T-helper 1 cell treated with Interleukin-12 subunit alpha and Interleukin-12 subunit beta and Interleukin-4 antibody, amounts not matched to agents 30 μg/mL and 1 μg/mL, for 36 hours (primary cell): ENCODE results near the gene CEACAM6.

Experiments
- H3K27ac Mint-ChIP-seq: one replicate; pipeline ENCODE4 v1.8.0; 2021; ENCODE audit warnings: mild to moderate bottlenecking, mixed read lengths
- H3K27me3 Mint-ChIP-seq: one replicate; pipeline ENCODE4 v1.8.0; 2021; ENCODE audit warnings: low read depth, mixed read lengths
- H3K36me3 Mint-ChIP-seq: one replicate; pipeline ENCODE4 v1.8.0; 2021; ENCODE audit warnings: low read depth, mixed read lengths
- H3K4me1 Mint-ChIP-seq: one replicate; pipeline ENCODE4 v1.8.0; 2021; ENCODE audit warnings: low read depth, mixed read lengths
- H3K4me3 Mint-ChIP-seq: one replicate; pipeline ENCODE4 v1.8.0; 2021; ENCODE audit warnings: mild to moderate bottlenecking, moderate library complexity, mixed read lengths
- H3K9me3 Mint-ChIP-seq: one replicate; pipeline ENCODE4 v1.8.0; 2021; ENCODE audit warnings: mixed read lengths

CEACAM6 gene

GRCh38 chr19:41796901-41797300 lies 41.6 kb downstream of the CEACAM6 start:
- no peaks in the 10 kb centered on the region for H3K9me3 Mint-ChIP-seq
- H3K36me3 Mint-ChIP-seq, result no peaks in the 10 kb centered on the region
- H3K27ac Mint-ChIP-seq, result no peak overlapping the region
- H3K4me1 Mint-ChIP-seq, result peaks cover 13% of the 10 kb centered on the region
- H3K27me3 Mint-ChIP-seq, result peaks cover 28% of the 10 kb centered on the region
- H3K4me3 Mint-ChIP-seq, result no peak overlapping the region

GRCh38 chr19:41799444-41800000 lies 44.2 kb downstream of the CEACAM6 start:
- Mint-ChIP-seq H3K9me3 (no peaks in the 10 kb centered on the region), H3K27ac (no peak overlapping the region), H3K4me3 (no peak overlapping the region), H3K36me3 (no peaks in the 10 kb centered on the region), H3K4me1 (peaks cover 27% of the 10 kb centered on the region), H3K27me3 (peaks cover 9% of the 10 kb centered on the region)

DNA sequence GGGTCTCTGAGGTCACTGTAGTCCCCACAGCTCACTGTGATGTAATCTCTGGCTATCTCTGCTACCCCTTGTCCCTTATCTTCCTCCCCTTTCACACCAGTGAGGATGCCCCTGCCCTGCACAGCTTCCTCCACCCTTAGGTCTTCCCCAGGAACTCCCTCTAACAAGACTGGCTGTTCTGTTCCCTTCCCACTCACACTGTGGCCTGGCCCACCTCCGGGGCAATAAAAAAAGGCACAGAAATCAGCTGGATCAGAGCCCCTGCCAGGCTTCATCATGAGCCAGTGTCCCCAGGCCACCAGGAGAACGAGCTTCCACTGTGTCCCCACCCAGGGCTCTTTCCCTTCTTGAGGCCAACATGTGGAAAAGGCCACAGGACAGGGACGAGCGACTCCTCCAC lies 45.7 kb downstream of the CEACAM6 start:
- Mint-ChIP-seq H3K4me3 (no peak overlapping the region), H3K36me3 (no peaks in the 10 kb centered on the region), H3K27ac (no peak overlapping the region), H3K27me3 (peaks cover 3% of the 10 kb centered on the region), H3K9me3 (no peaks in the 10 kb centered on the region), H3K4me1 (peaks cover 31% of the 10 kb centered on the region)

- Mint-ChIP-seq H3K4me3 (no peak overlapping the region), H3K9me3 (no peaks in the 10 kb centered on the region), H3K27me3 (no peaks in the 10 kb centered on the region), H3K4me1 (peaks cover 34% of the 10 kb centered on the region), H3K36me3 (no peaks in the 10 kb centered on the region), H3K27ac (peak overlapping the region; percentile 46)
Observed at GRCh38 chr19:41801792-41802211, 46.5 kb downstream of the CEACAM6 start.

DNA sequence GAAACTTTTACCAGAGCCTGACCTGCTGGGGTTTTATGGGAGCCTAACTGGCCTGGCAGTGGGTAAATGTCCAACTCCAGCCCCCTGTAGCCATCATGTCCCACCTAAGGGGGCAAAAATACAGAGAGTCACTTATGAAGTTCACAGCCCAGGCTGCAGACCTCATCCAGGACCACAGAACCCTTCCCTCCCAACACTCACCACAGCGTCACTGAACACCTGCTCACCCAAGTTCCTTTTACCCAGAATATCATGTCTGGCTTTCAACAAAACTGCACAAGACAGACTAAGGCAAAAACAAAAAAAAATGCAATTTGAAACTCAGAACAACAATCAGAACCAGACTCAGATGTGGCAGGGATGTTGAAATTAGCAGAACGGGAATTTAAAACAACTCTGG lies 47.4 kb downstream of the CEACAM6 start:
- H3K36me3 Mint-ChIP-seq, result no peaks in the 10 kb centered on the region
- H3K4me1 Mint-ChIP-seq, result peaks cover 34% of the 10 kb centered on the region
- H3K4me3 Mint-ChIP-seq, result peak overlapping the region; percentile 11
- no peaks in the 10 kb centered on the region for H3K27me3 Mint-ChIP-seq
- no peaks in the 10 kb centered on the region for H3K9me3 Mint-ChIP-seq
- peak overlapping the region; percentile 65 for H3K27ac Mint-ChIP-seq

GRCh38 chr19:41804336-41804735 lies 49.0 kb downstream of the CEACAM6 start:
- peak overlapping the region; percentile 73 for H3K27ac Mint-ChIP-seq
- H3K27me3 Mint-ChIP-seq, result no peaks in the 10 kb centered on the region
- peaks cover 38% of the 10 kb centered on the region for H3K4me1 Mint-ChIP-seq
- no peaks in the 10 kb centered on the region for H3K36me3 Mint-ChIP-seq
- H3K4me3 Mint-ChIP-seq, result no peak overlapping the region
- H3K9me3 Mint-ChIP-seq, result no peaks in the 10 kb centered on the region

- Mint-ChIP-seq H3K27me3 (no peaks in the 10 kb centered on the region), H3K27ac (no peak overlapping the region), H3K4me1 (peaks cover 34% of the 10 kb centered on the region), H3K9me3 (no peaks in the 10 kb centered on the region), H3K36me3 (no peaks in the 10 kb centered on the region), H3K4me3 (no peak overlapping the region)
Observed at GRCh38 chr19:41807176-41807575, 51.8 kb downstream of the CEACAM6 start.

- Mint-ChIP-seq H3K4me3 (no peak overlapping the region), H3K27me3 (no peaks in the 10 kb centered on the region), H3K4me1 (peaks cover 27% of the 10 kb centered on the region), H3K27ac (no peak overlapping the region), H3K9me3 (no peaks in the 10 kb centered on the region), H3K36me3 (no peaks in the 10 kb centered on the region)
Observed at GRCh38 chr19:41808663-41809566, 53.6 kb downstream of the CEACAM6 start.

GRCh38 chr19:41810301-41810700 lies 55.0 kb downstream of the CEACAM6 start:
- H3K27ac Mint-ChIP-seq, result no peak overlapping the region
- H3K4me3 Mint-ChIP-seq, result no peak overlapping the region
- H3K4me1 Mint-ChIP-seq, result peaks cover 25% of the 10 kb centered on the region
- no peaks in the 10 kb centered on the region for H3K9me3 Mint-ChIP-seq
- H3K27me3 Mint-ChIP-seq, result no peaks in the 10 kb centered on the region
- no peaks in the 10 kb centered on the region for H3K36me3 Mint-ChIP-seq

- Mint-ChIP-seq H3K4me3 (no peak overlapping the region), H3K36me3 (no peaks in the 10 kb centered on the region), H3K27me3 (no peaks in the 10 kb centered on the region), H3K4me1 (peaks cover 20% of the 10 kb centered on the region), H3K27ac (no peak overlapping the region), H3K9me3 (no peaks in the 10 kb centered on the region)
Observed at GRCh38 chr19:41811036-41811435, 55.7 kb downstream of the CEACAM6 start.

- Mint-ChIP-seq H3K27me3 (no peaks in the 10 kb centered on the region), H3K36me3 (no peaks in the 10 kb centered on the region), H3K4me1 (peaks cover 18% of the 10 kb centered on the region), H3K9me3 (no peaks in the 10 kb centered on the region), H3K27ac (no peak overlapping the region), H3K4me3 (no peak overlapping the region)
Observed at GRCh38 chr19:41811981-41812380, 56.7 kb downstream of the CEACAM6 start.

- Mint-ChIP-seq H3K27ac (no peak overlapping the region), H3K4me1 (peaks cover 13% of the 10 kb centered on the region), H3K27me3 (peaks cover 2% of the 10 kb centered on the region), H3K4me3 (no peak overlapping the region), H3K36me3 (no peaks in the 10 kb centered on the region), H3K9me3 (no peaks in the 10 kb centered on the region)
Observed at GRCh38 chr19:41813911-41814310, 58.6 kb downstream of the CEACAM6 start.

GRCh38 chr19:41815301-41815700 lies 60.0 kb downstream of the CEACAM6 start:
- Mint-ChIP-seq H3K36me3 (no peaks in the 10 kb centered on the region), H3K27me3 (peaks cover 5% of the 10 kb centered on the region), H3K4me1 (peaks cover 13% of the 10 kb centered on the region), H3K9me3 (no peaks in the 10 kb centered on the region), H3K4me3 (no peak overlapping the region), H3K27ac (no peak overlapping the region)

DNA sequence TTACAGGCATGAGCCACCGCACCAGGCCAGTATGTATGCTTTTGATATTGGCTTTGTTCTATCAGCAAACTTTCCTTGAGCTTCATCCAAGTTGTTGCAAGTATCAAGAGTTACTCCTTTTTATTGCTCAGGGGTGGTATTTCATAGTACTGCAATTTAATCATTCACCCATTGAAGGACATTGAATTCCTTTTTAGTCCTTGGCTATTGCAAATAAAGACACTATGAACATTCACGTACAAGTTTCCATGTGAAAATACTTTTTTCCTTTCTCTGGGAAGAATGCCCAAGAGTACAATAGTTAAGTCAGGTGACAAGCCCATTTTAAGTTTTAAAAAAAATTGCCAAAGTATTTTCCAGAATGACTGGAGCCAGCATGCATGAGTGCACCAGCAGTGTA lies 61.4 kb downstream of the CEACAM6 start:
- Mint-ChIP-seq H3K9me3 (no peaks in the 10 kb centered on the region), H3K36me3 (no peaks in the 10 kb centered on the region), H3K4me1 (peaks cover 18% of the 10 kb centered on the region), H3K4me3 (no peak overlapping the region), H3K27ac (no peak overlapping the region), H3K27me3 (peaks cover 16% of the 10 kb centered on the region)

- peaks cover 5% of the 10 kb centered on the region for H3K4me1 Mint-ChIP-seq
- H3K27ac Mint-ChIP-seq, result no peak overlapping the region
- peaks cover 42% of the 10 kb centered on the region for H3K27me3 Mint-ChIP-seq
- no peak overlapping the region for H3K4me3 Mint-ChIP-seq
- no peaks in the 10 kb centered on the region for H3K36me3 Mint-ChIP-seq
- no peaks in the 10 kb centered on the region for H3K9me3 Mint-ChIP-seq
Observed at GRCh38 chr19:41821003-41821735, 65.8 kb downstream of the CEACAM6 start.
